GM21423 (cell line): ENCODE data around the gene NOX4.
"Not testable (repeated sequence)": the region's sequence is repeated elsewhere in the genome, so short reads cannot be mapped to it uniquely, and the experiment has no call there.

Experiments
- ATAC-seq: cut with Tn5 transposase; IDR thresholded peaks from one replicate; pipeline ENCODE4 v1.9.1; 2021; ENCODE audit warnings: mild to moderate bottlenecking, moderate library complexity; ENCODE audit not compliant: unreplicated experiment

The NOX4 gene

GRCh38 chr11:89387501-89387900, 103.7 kb downstream of the NOX4 start:
- ATAC-seq = not testable (repeated sequence)

- ATAC-seq = not testable (repeated sequence)
Measured at GRCh38 chr11:89382986-89383385, 108.2 kb downstream of the NOX4 start.

- ATAC-seq = no peak
Measured at GRCh38 chr11:89381094-89381493, 110.1 kb downstream of the NOX4 start.

- not testable (repeated sequence) for ATAC-seq
Measured at GRCh38 chr11:89379976-89380771, 111.0 kb downstream of the NOX4 start.

- ATAC-seq = not testable (repeated sequence)
Measured at GRCh38 chr11:89378986-89379385, 112.2 kb downstream of the NOX4 start.

- ATAC-seq = not testable (repeated sequence)
Measured at GRCh38 chr11:89369356-89369755, 121.8 kb downstream of the NOX4 start.

GRCh38 chr11:89364856-89365255, 126.3 kb downstream of the NOX4 start:
- ATAC-seq = not testable (repeated sequence)

GRCh38 chr11:89361734-89362133, 129.4 kb downstream of the NOX4 start:
- ATAC-seq = no peak

- not testable (repeated sequence) for ATAC-seq
Measured at GRCh38 chr11:89359208-89359607, 132.0 kb downstream of the NOX4 start.

GRCh38 chr11:89358761-89359160, 132.4 kb downstream of the NOX4 start:
- no peak for ATAC-seq

GRCh38 chr11:89355646-89356045, 135.5 kb downstream of the NOX4 start:
- ATAC-seq = no peak

- not testable (repeated sequence) for ATAC-seq
Measured at GRCh38 chr11:89354513-89354912, 136.7 kb downstream of the NOX4 start.

GRCh38 chr11:89347071-89347470, 144.1 kb downstream of the NOX4 start:
- no peak for ATAC-seq

- ATAC-seq = no peak
Measured at GRCh38 chr11:89346601-89347000, 144.6 kb downstream of the NOX4 start.

GRCh38 chr11:89342880-89343572, 148.1 kb downstream of the NOX4 start:
- not testable (repeated sequence) for ATAC-seq

- ATAC-seq = not testable (repeated sequence)
Measured at GRCh38 chr11:89340450-89340849, 150.7 kb downstream of the NOX4 start.

- ATAC-seq = not testable (repeated sequence)
Measured at GRCh38 chr11:89338073-89338472, 153.1 kb downstream of the NOX4 start.

- ATAC-seq = not testable (repeated sequence)
Measured at GRCh38 chr11:89337100-89337650, 154.0 kb downstream of the NOX4 start.

GRCh38 chr11:89333704-89334103, 157.5 kb downstream of the NOX4 start:
- ATAC-seq = not testable (repeated sequence)

- not testable (repeated sequence) for ATAC-seq
Measured at GRCh38 chr11:89331940-89332339, 159.2 kb downstream of the NOX4 start.

GRCh38 chr11:89327885-89328284, 163.3 kb downstream of the NOX4 start:
- no peak for ATAC-seq

GRCh38 chr11:89321401-89321800, 169.8 kb downstream of the NOX4 start:
- ATAC-seq = no peak
